ENCODE data around the gene MTLN. TPM values are rescaled to one million over a fixed set of nuclear protein-coding genes. Genes with fewer than 3 reads are reported as not detected.

Gene MTLN
- total RNA-seq, 2 experiments from 2014 or later, result 80.2 to 92.1 TPM

DNA sequence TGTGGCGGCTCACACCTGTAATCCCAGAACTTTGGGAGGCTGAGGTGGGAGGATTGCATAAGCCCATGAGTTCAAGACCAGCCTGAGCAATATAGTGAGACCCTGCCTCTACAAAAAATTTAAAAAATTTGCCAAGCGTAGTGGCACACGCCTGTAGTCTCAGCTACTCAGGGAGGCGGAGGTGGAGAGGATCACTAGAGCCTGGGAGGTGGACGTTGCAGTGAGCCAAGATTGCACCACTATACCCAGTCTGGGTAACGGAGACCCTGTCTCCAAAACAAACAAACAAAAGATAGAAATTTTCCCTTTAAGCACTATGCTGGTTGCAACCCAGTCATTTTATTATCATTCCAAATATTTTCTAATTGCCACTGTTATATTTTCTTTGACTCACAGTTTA is 39.8 kb downstream of the MTLN start:
- Mint-ChIP-seq H3K9me3 (no peaks in the 10 kb centered on the region), H3K36me3 (ENCODE audit: low read depth) (no peaks in the 10 kb centered on the region), H3K4me1 (ENCODE audit: low read depth) (peaks cover 4% of the 10 kb centered on the region), H3K4me3 (no peak overlapping the region), H3K27ac (no peak overlapping the region), H3K27me3 (no peaks in the 10 kb centered on the region)
- TF ChIP-seq, protein P1, sequence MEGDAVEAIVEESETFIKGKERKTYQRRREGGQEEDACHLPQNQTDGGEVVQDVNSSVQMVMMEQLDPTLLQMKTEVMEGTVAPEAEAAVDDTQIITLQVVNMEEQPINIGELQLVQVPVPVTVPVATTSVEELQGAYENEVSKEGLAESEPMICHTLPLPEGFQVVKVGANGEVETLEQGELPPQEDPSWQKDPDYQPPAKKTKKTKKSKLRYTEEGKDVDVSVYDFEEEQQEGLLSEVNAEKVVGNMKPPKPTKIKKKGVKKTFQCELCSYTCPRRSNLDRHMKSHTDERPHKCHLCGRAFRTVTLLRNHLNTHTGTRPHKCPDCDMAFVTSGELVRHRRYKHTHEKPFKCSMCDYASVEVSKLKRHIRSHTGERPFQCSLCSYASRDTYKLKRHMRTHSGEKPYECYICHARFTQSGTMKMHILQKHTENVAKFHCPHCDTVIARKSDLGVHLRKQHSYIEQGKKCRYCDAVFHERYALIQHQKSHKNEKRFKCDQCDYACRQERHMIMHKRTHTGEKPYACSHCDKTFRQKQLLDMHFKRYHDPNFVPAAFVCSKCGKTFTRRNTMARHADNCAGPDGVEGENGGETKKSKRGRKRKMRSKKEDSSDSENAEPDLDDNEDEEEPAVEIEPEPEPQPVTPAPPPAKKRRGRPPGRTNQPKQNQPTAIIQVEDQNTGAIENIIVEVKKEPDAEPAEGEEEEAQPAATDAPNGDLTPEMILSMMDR (IDR thresholded peaks at IDR 0.05), result no peak
- CTCF ChIA-PET, result no interaction called here
- intact Hi-C loops (cut with micrococcal nuclease), result no loop called here
- POLR2A ChIA-PET, result no interaction called here
- no peak for ATAC-seq
- DNase-seq, result no peak

DNA sequence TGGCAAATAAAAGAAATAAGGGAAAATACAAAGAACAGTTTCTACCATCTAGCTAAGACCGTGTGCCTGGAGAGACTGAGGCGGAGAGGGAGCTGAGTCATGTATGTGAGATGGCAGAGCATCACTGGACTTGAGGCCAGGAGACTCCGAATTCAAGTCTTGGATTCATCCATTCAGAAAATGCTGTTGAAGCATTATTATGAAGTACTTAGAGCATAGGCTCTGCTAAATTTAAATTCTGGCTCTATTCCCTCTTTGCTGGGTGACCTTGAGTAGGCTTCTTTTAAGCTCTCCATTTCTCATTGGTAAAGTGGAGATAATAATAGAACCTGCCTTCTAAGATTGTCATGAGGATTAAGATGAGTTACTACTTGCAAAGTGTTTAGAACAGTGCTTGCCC is 42.2 kb downstream of the MTLN start:
- no peaks in the 10 kb centered on the region for H3K36me3 Mint-ChIP-seq (ENCODE audit: low read depth)
- H3K27me3 Mint-ChIP-seq, result no peaks in the 10 kb centered on the region
- H3K9me3 Mint-ChIP-seq, result no peaks in the 10 kb centered on the region
- intact Hi-C loops (cut with micrococcal nuclease), result no loop called here
- DNase-seq (no peak), ATAC-seq (no peak)
- no peak overlapping the region for H3K27ac Mint-ChIP-seq
- peaks cover 4% of the 10 kb centered on the region for H3K4me1 Mint-ChIP-seq (ENCODE audit: low read depth)
- TF ChIP-seq, protein P1 (IDR thresholded peaks at IDR 0.05), result no peak
- ChIA-PET POLR2A (no interaction called here), CTCF (interaction anchor here (0.7 to 2.5 kb wide), 2 partner anchors 10 to 13 kb away, joined by 3 to 12 read pairs; no protein-coding TSS in a partner anchor)
- no peak overlapping the region for H3K4me3 Mint-ChIP-seq

DNA sequence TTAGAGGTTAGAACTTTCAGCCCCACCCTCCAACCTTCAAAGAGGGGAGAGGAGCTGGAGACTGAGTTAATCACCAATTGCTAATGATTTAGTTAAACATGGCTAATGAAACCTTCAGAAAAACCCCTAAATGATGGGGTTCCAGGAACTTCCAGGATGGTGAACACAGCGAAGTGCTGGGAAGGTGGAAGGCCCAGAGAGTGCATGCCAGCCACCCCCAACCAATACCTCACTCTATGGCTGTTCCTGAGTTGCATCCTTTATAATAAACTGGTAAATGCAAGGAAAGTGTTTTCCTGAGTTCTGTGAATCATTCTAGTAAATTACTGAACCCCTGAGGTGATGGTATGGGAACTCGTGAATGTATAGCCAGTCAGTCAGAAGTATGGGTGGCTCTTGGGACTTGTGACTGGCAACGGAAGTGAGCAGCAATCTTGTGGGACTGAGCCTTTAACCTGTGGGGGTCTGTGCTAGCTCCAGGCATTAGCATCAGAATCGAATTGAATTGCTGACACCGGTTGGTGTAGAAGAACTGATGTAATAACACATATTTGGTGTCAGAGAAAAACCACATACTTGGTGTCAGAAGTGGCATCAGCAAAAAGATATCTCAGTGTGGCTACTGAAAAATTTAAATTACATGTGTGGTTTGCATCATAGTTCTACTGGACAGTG is 44.9 kb downstream of the MTLN start:
- H3K27ac Mint-ChIP-seq, result no peak overlapping the region
- no peaks in the 10 kb centered on the region for H3K36me3 Mint-ChIP-seq (ENCODE audit: low read depth)
- peaks cover 4% of the 10 kb centered on the region for H3K4me1 Mint-ChIP-seq (ENCODE audit: low read depth)
- DNase-seq, result no peak
- ChIA-PET POLR2A (no interaction called here), CTCF (interaction anchor here (2.6 kb wide), 1 partner anchor 10 kb away, joined by 13 read pairs; no protein-coding TSS in a partner anchor)
- TF ChIP-seq, protein P1 (IDR thresholded peaks at IDR 0.05), result no peak
- H3K4me3 Mint-ChIP-seq, result no peak overlapping the region
- intact Hi-C loops (cut with micrococcal nuclease), result no loop called here
- H3K9me3 Mint-ChIP-seq, result no peaks in the 10 kb centered on the region
- ATAC-seq, result no peak
- H3K27me3 Mint-ChIP-seq, result no peaks in the 10 kb centered on the region

DNA sequence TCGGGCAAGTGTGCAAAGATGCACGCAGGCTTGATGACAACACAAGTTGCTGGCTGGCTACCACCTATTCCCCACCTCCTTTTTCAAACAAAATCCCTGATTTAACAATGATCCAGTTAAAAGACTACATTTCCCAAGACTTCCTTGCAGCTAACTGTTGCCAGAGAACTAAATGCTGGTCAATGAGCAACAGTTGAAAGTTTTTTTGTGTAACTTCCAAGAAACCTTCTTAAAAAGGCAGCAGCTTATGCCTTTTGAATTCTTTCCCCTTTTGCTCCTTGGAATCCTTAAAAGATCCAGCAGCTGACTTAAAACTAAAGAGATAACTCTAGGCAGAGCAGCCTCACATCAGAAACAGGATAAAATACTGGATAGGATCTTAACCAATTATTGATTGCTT is 46.1 kb downstream of the MTLN start:
- no peaks in the 10 kb centered on the region for H3K9me3 Mint-ChIP-seq
- no peak overlapping the region for H3K4me3 Mint-ChIP-seq
- peaks cover 4% of the 10 kb centered on the region for H3K4me1 Mint-ChIP-seq (ENCODE audit: low read depth)
- no peak overlapping the region for H3K27ac Mint-ChIP-seq
- intact Hi-C loops (cut with micrococcal nuclease), result no loop called here
- H3K27me3 Mint-ChIP-seq, result no peaks in the 10 kb centered on the region
- CTCF ChIA-PET, result interaction anchor here (2.6 kb wide), 1 partner anchor 9 kb away, joined by 13 read pairs; no protein-coding TSS in a partner anchor
- no peaks in the 10 kb centered on the region for H3K36me3 Mint-ChIP-seq (ENCODE audit: low read depth)
- ATAC-seq (no peak), DNase-seq (no peak)
- POLR2A ChIA-PET, result no interaction called here
- TF ChIP-seq, protein P1 (IDR thresholded peaks at IDR 0.05), result no peak

Other genes starting within 250 kb of the MTLN start
- not detected for gene MALL, start 96.7 kb downstream of the MTLN start, total RNA-seq
- gene NPHP1, start 7.5 kb downstream of the MTLN start, total RNA-seq, result 1 to 10 TPM; 1.3 to 1.4 TPM

Measured in activated CD8-positive, alpha-beta T cell treated with anti-CD3 and anti-CD28 coated beads for 36 hours (primary cell).